ENCODE measurements around the gene CTSO.
"Not testable (repeated sequence)": the region's sequence is repeated elsewhere in the genome, so short reads cannot be mapped to it uniquely, and the experiment has no call there.

CTSO gene

DNA sequence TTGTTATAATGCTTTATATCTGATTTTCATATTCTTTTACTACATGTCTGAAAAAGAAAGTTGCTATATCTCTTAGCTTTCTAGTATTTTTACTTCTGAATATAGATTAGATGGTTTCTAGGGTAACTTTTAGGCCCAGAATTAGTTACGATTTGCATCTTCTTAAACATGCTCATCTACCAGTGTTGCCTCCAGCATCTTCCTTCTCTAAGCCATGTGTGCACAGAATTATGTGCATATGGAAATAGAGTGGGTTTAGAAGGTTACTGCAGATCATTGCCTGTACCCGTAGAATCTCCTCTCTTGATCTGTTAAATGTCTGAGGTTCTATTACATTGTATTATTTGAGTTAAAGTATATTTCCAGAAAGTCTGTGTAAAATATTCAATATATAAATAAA lies 52.7 kb downstream of the CTSO start:
- TF ChIP-seq, protein P1, sequence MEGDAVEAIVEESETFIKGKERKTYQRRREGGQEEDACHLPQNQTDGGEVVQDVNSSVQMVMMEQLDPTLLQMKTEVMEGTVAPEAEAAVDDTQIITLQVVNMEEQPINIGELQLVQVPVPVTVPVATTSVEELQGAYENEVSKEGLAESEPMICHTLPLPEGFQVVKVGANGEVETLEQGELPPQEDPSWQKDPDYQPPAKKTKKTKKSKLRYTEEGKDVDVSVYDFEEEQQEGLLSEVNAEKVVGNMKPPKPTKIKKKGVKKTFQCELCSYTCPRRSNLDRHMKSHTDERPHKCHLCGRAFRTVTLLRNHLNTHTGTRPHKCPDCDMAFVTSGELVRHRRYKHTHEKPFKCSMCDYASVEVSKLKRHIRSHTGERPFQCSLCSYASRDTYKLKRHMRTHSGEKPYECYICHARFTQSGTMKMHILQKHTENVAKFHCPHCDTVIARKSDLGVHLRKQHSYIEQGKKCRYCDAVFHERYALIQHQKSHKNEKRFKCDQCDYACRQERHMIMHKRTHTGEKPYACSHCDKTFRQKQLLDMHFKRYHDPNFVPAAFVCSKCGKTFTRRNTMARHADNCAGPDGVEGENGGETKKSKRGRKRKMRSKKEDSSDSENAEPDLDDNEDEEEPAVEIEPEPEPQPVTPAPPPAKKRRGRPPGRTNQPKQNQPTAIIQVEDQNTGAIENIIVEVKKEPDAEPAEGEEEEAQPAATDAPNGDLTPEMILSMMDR (IDR thresholded peaks at IDR 0.05; ENCODE audit: low read depth, low read length), result no peak
- H3K4me3 ChIP-seq (replicated peaks in 1 of 2; ENCODE audit: low read depth in 2 of 2, low read length in 2 of 2), result no peak overlapping the region
- no peak for DNase-seq (ENCODE audit: low read depth in 2 of 2)

DNA sequence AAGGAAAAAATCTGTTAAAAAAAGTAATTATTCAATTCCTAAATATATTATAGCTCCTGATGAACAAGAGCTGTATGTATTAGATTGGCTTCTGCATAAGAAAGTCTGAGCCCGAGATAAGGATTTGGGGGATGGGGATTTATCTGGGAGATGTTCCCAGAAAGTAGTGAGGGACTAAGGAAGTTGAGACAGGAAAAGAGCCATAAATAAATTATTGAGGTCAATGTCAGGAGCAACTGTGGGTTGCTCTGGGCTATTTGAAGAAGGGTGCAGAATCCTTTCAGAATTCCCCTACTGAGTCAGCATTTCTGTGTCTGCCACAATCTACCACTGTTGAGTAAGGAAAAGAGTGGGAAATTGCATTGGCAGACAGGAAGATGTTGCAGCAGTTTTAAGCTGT lies 53.3 kb downstream of the CTSO start:
- TF ChIP-seq, protein P1 (IDR thresholded peaks at IDR 0.05; ENCODE audit: low read depth, low read length), result no peak
- H3K4me3 ChIP-seq (replicated peaks in 1 of 2; ENCODE audit: low read depth in 2 of 2, low read length in 2 of 2), result no peak overlapping the region
- peak; percentile 26 to 81 for DNase-seq (ENCODE audit: low read depth in 2 of 2)

DNA sequence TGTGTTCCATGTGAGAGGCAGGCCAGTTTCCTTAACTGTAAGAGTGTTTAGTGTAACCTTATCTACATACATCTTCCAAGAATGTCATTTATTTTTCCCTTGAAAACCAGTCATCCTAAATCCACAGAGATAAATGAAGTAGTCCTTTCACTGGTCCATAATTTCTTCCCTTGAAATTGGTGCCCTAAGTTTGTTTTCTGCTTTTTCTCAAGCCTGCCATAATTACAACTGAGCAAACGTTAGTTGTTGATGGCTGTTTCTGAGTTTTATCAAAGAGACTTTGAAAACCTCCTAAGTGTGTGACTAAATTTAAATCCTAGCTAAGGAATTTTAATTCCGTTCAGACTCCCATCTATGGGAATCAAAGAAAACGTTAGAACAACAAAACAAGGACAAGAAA lies 53.8 kb downstream of the CTSO start:
- TF ChIP-seq, protein P1 (IDR thresholded peaks at IDR 0.05; ENCODE audit: low read depth, low read length), result no peak
- no peak for DNase-seq (ENCODE audit: low read depth in 2 of 2)
- H3K4me3 ChIP-seq (replicated peaks in 1 of 2; ENCODE audit: low read depth in 2 of 2, low read length in 2 of 2), result no peak overlapping the region

DNA sequence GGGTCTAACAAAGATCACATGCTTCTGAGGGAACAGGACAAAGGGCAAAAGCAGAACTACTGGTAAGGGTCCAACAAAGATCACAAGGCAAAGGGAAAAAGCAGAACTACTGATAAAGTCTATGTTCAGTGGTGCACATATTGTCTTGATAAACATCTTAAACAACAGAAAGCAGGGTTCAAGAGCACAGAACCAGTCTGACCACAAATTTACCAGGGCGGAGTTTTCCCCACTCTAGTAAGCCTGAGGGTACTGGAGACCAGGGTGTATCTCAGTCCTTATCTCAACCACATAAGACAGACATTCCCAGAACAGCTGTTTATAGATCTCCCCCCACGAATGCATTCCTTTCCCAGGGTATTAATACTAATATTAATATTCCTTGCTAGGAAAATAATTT lies 55.3 kb downstream of the CTSO start:
- not testable (repeated sequence) for DNase-seq (ENCODE audit: low read depth in 2 of 2); H3K4me3 ChIP-seq (replicated peaks in 1 of 2; ENCODE audit: low read depth in 2 of 2, low read length in 2 of 2)

DNA sequence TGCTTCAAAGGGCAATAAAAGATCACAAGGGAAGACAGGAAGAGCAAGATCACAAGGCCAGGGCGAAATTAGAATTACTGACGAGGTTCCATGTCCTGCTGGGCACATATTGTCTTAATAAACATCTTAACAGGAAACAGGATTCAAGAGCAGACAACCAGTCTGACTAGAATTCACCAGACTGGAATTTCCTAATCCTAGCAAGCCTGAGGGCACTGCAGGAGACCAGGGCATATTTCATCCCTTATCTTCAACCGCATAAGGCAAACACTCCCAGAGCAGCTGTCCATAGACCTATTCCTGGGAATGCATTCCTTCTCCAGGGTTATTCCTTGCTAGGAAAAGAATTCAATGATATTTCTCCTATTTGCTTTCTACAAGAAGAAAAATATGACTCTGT lies 62.6 kb downstream of the CTSO start:
- TF ChIP-seq, protein P1 (IDR thresholded peaks at IDR 0.05; ENCODE audit: low read depth, low read length), result no peak
- DNase-seq (ENCODE audit: low read depth in 2 of 2), result no peak
- no peak overlapping the region for H3K4me3 ChIP-seq (replicated peaks in 1 of 2; ENCODE audit: low read depth in 2 of 2, low read length in 2 of 2)

DNA sequence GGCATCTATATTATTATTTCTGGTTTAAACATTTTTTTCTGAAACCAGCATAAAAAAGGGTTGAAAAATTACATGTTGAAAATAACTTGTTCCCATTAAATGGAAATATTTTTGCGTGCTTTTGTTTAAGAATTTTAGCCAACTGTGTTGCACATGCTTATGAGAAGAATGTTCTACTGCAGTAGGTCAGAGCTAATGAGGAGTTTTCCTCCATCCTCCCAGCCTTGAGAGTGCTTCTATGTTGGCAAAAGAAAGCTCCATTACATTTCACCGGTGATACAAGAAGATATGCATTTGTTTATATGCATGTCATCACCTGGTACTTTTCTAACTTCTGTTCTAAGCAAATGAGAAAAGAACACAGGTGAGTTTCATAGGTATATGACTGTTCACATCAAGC lies 63.7 kb downstream of the CTSO start:
- DNase-seq (ENCODE audit: low read depth in 2 of 2), result no peak
- TF ChIP-seq, protein P1 (IDR thresholded peaks at IDR 0.05; ENCODE audit: low read depth, low read length), result no peak
- H3K4me3 ChIP-seq (replicated peaks in 1 of 2; ENCODE audit: low read depth in 2 of 2, low read length in 2 of 2), result no peak overlapping the region

DNA sequence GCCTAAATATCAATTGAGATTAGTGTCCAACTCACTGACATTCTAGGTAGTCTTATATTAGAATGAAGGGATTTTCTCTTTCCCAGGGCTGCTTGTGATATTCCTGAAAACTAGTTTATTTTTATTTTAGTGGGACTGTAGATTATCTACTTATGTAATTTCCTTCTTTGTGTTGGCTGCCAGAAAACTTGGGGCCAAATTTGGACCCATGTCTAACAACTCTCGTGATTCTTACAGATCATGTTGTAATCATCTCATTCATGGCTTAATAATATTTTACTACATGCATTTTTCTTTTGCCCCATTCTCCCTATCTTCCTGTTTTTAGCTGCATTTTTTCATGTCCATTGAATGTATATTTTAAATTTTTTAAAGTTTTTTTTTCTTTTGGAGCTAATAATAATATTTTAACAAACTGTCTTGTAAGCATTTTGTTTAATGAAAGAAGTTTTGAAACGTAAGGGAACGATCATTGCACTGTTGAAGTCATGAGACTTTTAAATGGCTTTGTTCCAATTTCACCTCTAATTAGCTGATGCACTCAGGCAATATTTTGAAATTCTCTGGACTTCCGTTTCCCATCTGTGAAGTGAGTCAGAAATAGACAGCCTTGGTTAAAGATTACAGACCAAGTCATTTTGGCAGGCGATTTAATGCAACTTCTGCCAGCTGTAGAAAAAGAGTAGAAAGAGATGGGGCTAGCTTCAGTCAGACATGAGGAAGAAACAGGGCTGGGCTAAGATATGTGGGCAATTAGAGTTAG lies 64.5 kb downstream of the CTSO start:
- DNase-seq (ENCODE audit: low read depth in 2 of 2), result peak; percentile 88 to 96
- no peak overlapping the region for H3K4me3 ChIP-seq (replicated peaks in 1 of 2; ENCODE audit: low read depth in 2 of 2, low read length in 2 of 2)
- TF ChIP-seq, protein P1 (IDR thresholded peaks at IDR 0.05; ENCODE audit: low read depth, low read length), result no peak

All from cardiac fibroblast (primary cell).